Brain pericyte (primary cell): Measurements from ENCODE around the gene GAB1.

Experiments
- DNase-seq: peaks from one replicate; pipeline ENCODE4 v3.0.0-alpha.2; 2012; ENCODE audit warnings: low read depth, low spot score

Gene GAB1

GRCh38 chr4:143358923-143359643 lies 22.4 kb downstream of the GAB1 start:
- peak; percentile 55 for DNase-seq

- no peak for DNase-seq
These were observed 23.0 kb downstream of the GAB1 start for GRCh38 chr4:143359644-143360193.

- DNase-seq: no peak
These were observed 24.4 kb downstream of the GAB1 start for GRCh38 chr4:143360838-143361625.

- DNase-seq: no peak
These were observed 25.8 kb downstream of the GAB1 start for GRCh38 chr4:143362349-143363046.

- no peak for DNase-seq
These were observed 26.7 kb downstream of the GAB1 start for GRCh38 chr4:143363332-143363731.

GRCh38 chr4:143364063-143364462 lies 27.4 kb downstream of the GAB1 start:
- no peak for DNase-seq

- no peak for DNase-seq
These were observed 31.2 kb downstream of the GAB1 start for GRCh38 chr4:143367863-143368262.

- DNase-seq: no peak
These were observed 32.9 kb downstream of the GAB1 start for GRCh38 chr4:143369552-143369951.

GRCh38 chr4:143372093-143372915 lies 35.6 kb downstream of the GAB1 start:
- no peak for DNase-seq

GRCh38 chr4:143374255-143374654 lies 37.6 kb downstream of the GAB1 start:
- no peak for DNase-seq

- no peak for DNase-seq
These were observed 38.1 kb downstream of the GAB1 start for GRCh38 chr4:143374771-143375170.

- DNase-seq: no peak
These were observed 38.8 kb downstream of the GAB1 start for GRCh38 chr4:143375326-143376073.

- no peak for DNase-seq
These were observed 41.0 kb downstream of the GAB1 start for GRCh38 chr4:143377611-143378099.

- DNase-seq: no peak
These were observed 44.0 kb downstream of the GAB1 start for GRCh38 chr4:143380629-143381028.

GRCh38 chr4:143381189-143382118 lies 44.8 kb downstream of the GAB1 start:
- DNase-seq: peak; percentile 50

GRCh38 chr4:143382596-143382995 lies 45.9 kb downstream of the GAB1 start:
- no peak for DNase-seq

GRCh38 chr4:143383005-143383574 lies 46.4 kb downstream of the GAB1 start:
- no peak for DNase-seq

- DNase-seq: no peak
These were observed 47.8 kb downstream of the GAB1 start for GRCh38 chr4:143384381-143384994.
